HepG2 (cell line): ENCODE results near the gene ZNF32.

Experiments used
- PAF1 ChIP-seq: IDR thresholded peaks from 2 replicates; pipeline ENCODE4 v1.6.1; 2016; ENCODE audit warnings: missing genetic modification reagents, missing compliant biosample characterization
- TCF12 ChIP-seq, 2 experiments: fragments of 450-650 bp in 1 of 2; sonication (generic) in 1 of 2; formaldehyde crosslinking in 1 of 2; IDR thresholded peaks; 2 replicates each; pipeline versions ENCODE4 v1.6.1 to v1.8.0; 2017 to 2022; ENCODE audit warnings: antibody characterized with exemption in 1 of 2, mild to moderate bottlenecking in 1 of 2, missing genetic modification reagents in 1 of 2, moderate library complexity in 1 of 2

DNA sequence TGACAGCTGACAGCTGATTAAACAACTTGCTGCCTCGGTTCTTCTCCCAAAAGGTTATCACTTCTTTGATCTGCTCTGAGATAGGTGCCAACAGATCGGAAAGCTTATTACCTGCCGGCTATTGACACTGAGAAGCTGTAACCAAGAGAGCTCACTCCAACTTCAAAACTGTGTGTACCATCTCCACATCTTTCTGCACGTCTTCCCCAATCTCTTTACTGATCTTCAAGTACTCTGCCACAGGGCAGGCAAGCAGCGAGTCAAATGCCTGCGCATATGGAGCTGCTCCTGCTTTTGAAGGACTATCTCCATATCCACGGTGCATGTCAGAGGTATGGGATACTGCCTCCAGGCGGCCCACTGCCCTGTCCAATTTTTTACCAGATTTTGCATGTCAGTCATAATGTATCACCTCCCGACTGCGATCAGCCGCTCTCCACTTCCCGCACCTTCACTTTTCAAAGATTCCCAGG, 42.8 kb downstream of the ZNF32 start:
- TF ChIP-seq PAF1 (CRISPR knock-in tag) (no peak), TCF12 (IDR thresholded peaks at IDR 0.05) (no peak), TCF12 (CRISPR knock-in tag; IDR thresholded peaks at IDR 0.05) (no peak)
